Frontal cortex (tissue), 4 donors: ENCODE measurements around the gene RASSF4. TPM values are rescaled to one million over a fixed set of nuclear protein-coding genes. Genes with fewer than 3 reads are reported as not detected.

ENCODE experiments used
- DNase-seq, 2 donors: peaks; one replicate each; pipeline ENCODE4 v3.0.0; 2012; ENCODE audit warnings: low spot score in 2 of 2
- FAIRE-seq: peaks from 2 replicates; lab custom pipeline; 2012; peaks lifted over from hg19 to GRCh38; lab: Jason Lieb, UNC
- total RNA-seq: library from RNA; depleted of rRNA; stranded (reverse); fragments of >200 nt; gene quantifications from one replicate; pipeline ENCODE4 v1.2.3, GENCODE V29; 2014
- donor health status: control.
- donor health status: control.
- donor health status: control.

Gene RASSF4
- total RNA-seq, 1 donor from 2014 or later: 8.6 TPM

DNA sequence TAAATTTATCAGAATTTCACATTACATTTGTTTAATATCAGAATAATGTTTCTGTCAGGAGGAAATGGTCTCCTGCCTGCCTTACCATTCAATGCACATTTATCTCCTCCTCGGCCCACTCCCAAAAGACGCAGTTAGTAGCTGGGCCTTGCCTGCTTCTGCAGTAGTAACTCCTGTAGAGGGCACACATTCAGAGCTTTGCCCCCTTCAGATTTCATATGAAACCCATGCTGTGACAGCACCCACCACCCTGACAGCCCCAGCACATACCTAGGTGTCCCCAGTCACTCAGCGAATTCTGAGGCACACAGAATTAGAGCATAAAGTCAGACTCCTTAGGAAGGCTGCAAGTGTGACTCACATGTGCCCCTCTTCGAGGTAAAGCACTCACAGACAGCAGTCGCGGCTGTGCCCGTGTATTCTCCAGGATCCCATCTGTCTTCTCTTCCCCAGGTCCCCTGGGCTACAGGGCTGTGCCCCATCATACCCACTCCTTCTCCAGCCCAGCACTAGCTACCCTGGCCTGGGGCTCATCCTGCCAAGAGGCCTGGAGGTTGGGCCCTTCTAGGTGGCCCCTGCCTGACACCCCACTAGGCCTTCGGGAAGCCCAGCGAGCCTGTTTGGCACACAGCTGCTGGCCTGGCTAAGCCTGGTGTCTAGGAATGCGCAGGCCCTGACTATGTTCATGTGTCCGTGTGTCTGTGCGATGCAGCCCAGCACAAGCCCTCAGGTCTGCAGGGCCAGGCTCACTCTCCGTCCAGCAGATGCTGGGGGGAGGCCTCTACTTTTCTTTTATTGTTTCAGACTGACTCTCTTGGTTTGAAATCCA, 23.7 kb downstream of the RASSF4 start:
- no peak for DNase-seq
- FAIRE-seq: no peak

DNA sequence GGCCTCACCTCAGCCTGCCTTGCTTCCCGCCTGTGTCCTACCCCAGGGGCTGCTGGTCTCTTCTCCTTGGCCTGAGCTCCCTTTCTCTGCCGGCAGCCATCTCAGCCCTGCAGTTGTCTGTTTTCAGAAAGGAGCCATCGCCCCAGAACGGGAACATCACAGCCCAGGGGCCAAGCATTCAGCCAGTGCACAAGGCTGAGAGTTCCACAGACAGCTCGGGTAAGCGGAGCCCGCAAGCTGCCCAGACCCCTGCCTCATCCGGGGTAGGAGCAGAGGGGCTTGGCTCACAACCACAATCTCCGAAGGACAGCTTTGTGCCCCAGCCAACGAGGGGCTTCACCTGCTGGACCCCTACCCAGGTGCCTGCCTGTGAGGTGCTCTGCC, 24.3 kb downstream of the RASSF4 start:
- no peak for FAIRE-seq
- no peak for DNase-seq

DNA sequence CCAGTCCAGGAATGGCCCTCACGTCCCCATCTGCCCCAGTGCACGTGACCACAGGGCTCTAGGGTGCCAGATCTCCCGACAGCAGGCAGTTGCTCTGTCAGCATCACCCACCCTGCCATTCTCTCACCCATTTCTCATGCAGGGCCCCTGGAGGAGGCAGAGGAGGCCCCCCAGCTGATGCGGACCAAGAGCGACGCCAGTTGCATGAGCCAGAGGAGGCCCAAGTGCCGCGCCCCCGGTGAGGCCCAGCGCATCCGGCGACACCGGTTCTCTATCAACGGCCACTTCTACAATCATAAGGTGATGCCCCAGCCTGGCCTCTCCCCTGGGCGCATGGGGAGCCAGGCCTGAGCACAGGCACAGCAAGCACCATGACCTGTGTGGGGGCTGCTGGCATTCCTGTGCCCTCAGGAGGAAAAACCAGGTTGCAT, 25.1 kb downstream of the RASSF4 start:
- FAIRE-seq (no peak), DNase-seq (no peak)

DNA sequence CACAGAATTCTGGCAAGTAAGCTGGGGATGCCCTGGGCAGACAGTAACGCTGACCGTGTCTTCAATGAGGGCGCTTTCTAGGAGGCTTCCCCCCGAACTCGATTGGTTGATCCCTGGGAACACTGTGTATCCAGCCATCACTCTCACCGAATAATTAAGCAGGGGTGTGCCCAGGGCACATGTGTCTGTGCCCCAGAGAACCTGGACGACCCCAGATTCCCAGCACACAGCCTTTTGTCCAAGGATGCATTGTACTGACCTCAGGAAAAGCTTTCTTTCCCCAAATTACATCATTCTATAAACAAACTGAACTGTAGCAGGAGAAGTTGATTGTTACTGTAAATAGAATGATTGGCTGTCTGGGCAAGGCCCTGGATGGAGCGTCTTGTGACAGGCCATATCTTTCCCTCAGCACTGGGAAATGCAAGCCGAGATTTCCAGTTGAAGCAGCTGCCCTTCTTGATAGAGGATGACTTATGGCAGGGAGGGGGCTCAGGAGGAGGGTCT, 25.6 kb downstream of the RASSF4 start:
- FAIRE-seq (no peak), DNase-seq (no peak)

DNA sequence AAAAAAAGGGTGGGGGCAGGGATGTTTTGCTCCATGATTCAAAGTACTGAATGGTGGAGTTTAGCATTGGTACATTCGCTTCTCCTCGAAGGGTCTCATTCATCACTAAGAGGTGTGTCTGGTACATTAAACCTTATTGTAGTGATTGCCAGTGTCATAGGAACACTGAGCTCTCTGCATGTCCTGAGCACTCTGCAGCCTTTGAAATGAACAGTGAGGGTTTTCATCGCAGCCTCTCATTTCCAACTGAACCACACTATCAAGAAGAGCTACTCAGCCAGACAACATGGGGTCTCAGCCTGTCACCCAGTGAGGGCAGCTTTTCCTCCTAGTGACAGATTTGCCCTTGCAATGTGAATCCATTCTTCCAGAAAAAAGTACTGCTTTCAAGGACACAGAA, 26.6 kb downstream of the RASSF4 start:
- FAIRE-seq: no peak
- no peak for DNase-seq

DNA sequence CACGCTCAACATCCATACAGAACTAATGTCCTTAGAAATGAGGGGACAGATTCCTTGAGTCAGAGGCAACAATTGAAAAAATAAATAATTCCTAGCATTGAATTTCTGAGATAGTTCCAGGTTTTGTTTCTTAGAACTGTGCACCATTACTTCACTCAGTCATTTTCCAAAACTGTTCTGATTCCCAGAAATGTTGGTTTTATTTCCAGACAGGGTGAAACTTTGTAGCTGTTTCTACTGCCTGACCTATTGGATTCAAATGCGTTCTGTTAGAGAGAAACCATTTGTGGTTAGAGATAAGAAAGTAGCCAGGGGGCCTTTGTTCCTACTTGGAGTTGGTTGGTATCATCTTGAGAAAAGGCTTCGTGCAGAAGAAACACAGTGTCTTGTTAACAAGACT, 27.1 kb downstream of the RASSF4 start:
- FAIRE-seq (no peak), DNase-seq (no peak)

DNA sequence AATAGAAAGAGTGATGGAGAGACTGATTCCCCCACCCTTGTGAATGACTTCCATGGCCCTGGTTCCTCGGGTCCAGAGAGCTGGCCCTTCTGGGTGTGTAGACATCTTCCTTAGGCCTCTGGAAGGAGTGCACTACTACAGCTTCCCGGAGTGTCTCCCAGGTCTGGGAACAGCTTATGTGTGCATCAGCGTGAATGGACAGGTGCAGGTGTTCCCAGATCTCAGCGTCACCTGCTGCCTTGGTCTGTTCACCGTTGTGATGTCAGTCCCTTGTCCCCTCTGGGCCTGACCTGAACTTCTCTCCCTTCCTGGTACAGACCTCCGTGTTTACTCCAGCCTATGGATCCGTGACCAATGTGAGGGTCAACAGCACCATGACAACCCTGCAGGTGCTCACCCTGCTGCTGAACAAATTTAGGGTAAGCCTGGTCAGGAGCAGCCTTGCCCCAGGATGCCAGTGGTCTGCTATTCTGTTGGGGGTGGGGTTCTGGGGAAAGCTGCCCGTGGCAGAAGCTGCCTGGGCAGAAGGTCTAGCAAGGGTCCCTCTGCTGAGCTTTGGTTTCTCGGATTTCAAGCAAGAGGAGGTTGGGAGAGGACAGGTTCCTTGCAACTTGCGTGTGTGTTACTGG, 29.5 kb downstream of the RASSF4 start:
- FAIRE-seq (no peak), DNase-seq (no peak)

DNA sequence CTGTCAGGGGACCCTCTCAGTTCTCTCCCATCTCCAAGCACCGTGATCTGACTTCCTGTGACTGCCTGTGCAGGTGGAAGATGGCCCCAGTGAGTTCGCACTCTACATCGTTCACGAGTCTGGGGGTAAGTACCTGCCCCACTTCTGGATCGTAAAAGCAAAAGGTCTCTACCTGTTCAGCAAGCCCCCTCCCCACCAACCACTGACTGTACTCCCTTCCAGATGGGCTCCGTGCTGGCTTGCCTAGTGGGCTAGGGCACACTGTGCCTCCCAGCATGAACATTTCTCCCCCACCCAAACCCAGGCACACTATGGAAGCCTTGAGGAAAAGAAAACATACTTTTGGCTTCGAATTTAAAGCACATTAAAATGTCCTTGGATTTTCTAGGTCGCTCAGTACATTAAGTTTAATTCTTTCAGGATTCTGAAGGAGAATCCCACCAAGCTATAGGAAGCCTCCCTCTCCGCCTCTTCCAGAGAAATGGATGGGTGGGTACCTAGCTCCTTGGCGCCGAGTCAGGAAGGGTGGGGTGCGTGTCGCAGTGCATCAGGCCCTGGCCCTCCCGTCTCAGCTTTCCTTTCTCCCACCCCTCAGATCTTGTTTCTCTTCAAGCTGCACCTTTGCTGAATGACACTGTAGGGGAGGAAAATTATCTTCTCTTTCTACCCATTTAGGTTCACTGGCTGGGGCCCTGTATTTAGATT, 30.1 kb downstream of the RASSF4 start:
- FAIRE-seq (no peak), DNase-seq (no peak)

DNA sequence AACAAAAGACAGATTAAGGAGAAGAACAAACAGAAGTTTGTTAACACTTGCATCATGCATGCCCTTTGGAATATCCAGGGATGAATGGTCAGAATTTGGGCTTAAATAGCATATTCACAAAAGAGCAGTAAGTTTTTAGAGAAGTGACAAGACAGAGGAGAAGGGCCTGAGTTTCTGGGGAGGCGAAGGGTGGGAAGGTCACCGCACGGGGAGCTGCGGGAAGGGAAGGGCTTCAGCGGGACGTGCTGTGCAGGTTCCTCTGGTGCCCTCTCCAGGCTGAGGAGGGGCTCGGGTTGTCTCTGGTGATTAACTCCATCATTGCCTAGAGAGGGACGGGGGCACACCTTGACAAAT, 30.7 kb downstream of the RASSF4 start:
- FAIRE-seq: no peak

DNA sequence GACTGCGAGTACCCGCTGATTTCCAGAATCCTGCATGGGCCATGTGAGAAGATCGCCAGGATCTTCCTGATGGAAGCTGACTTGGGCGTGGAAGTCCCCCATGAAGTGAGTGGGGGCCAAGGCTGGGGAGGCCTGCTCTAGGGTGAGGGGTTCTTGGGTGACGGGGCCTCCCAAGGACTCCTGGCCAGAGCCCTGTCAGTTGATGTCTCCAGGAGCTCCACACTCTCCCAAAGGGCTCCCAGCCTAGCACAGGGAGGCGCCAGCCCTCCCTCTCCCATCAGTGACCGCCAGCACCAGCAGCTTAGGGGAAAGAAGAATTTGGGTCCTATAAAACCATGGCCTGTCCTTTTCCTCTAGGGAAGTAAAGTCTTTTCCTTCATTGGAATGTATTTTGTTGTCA, 31.4 kb downstream of the RASSF4 start:
- DNase-seq (no peak), FAIRE-seq (no peak)

More for the DNA sequence above, 30.7 kb downstream of the RASSF4 start:
- DNase-seq: no peak

DNA sequence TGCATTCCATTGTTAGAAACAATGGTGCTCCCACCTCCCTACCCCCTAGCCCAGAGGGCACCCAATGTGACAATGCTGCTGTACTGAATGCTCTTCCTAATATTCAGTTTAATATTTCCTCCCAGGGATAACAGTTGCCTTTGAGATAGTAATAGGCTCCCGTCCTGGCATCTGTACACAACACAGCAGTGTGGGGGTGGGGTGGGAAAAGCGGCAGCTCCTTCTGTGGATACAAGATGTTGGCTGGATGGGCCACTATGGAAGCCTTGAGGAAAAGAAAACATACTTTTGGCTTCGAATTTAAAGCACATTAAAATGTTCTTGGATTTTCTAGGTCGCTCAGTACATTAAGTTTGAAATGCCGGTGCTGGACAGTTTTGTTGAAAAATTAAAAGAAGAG, 32.0 kb downstream of the RASSF4 start:
- FAIRE-seq: no peak
- no peak for DNase-seq

DNA sequence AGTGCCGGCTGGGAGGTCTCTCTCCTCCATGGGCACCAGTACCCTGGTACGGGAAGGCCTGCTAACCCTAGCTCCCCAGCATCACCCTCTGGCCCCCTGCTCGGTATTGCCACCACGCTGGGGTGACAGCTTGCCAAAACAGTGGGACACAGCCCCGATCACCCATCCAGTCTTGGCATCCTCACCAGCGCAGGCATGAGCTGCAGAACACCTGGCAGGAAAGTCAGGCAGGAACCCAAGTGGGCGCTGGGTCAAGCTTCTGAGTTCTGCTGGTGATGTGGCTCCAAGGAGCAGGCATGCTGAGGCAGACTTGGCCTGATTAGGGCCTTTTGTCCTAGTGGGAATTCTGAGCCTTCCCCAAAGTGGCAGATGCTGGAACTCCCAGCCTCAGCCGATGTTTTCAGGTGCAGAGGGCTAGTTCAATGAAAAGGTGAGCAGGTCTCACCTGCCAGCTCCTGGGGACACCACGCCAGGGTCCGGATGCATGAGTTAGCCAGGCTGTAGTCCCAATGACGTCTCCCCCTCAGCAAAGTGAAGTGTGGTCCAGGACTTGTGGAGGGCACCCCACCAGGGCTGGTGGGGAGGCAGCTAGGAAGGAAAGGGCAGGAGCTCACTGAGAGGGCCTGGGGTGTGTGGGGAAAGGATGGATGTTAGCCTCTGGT, 32.6 kb downstream of the RASSF4 start:
- DNase-seq (no peak), FAIRE-seq (no peak)

DNA sequence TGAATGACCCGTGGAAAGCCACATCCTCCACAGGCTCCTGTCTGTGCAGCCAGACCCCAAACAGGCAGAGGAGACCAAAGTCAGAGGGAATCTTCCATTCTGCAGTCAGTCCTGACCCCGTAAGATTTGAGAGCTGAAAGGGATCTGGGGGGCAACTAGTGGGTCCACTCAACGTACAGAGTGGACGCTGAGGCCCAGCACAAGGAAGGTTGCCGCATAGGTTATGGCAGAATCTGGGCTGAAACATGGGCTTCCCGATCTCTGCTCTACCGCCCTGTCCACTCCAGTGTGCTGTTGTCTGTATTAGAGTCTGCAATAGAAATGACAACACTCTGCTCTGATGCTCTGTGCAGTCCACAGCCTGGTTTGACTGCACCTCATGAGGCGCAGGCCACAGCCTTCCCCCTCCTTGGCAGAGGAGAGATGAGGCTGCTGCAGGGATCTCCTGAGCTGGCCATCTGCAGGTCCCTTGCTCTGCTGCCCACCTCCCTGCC, 33.2 kb downstream of the RASSF4 start:
- FAIRE-seq: no peak
- DNase-seq: no peak

DNA sequence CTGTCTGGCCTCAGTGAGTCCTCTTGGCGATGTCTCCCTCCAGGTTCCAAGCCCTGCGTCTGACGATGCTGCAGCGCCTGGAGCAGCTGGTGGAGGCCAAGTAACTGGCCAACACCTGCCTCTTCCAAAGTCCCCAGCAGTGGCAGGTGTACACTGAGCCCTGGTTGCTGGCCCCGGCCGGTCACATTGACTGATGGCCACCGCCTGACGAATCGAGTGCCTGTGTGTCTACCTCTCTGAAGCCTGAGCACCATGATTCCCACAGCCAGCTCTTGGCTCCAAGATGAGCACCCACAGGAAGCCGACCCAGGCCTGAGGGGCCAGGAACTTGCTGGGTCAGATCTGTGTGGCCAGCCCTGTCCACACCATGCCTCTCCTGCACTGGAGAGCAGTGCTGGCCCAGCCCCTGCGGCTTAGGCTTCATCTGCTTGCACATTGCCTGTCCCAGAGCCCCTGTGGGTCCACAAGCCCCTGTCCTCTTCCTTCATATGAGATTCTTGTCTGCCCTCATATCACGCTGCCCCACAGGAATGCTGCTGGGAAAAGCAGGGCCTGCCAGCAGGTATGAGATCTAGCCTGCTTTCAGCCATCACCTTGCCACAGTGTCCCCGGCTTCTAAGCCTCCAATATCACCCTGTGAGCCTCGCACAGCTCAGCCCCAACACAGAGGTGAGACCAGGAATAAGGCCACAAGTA, 33.8 kb downstream of the RASSF4 start:
- no peak for FAIRE-seq

DNA sequence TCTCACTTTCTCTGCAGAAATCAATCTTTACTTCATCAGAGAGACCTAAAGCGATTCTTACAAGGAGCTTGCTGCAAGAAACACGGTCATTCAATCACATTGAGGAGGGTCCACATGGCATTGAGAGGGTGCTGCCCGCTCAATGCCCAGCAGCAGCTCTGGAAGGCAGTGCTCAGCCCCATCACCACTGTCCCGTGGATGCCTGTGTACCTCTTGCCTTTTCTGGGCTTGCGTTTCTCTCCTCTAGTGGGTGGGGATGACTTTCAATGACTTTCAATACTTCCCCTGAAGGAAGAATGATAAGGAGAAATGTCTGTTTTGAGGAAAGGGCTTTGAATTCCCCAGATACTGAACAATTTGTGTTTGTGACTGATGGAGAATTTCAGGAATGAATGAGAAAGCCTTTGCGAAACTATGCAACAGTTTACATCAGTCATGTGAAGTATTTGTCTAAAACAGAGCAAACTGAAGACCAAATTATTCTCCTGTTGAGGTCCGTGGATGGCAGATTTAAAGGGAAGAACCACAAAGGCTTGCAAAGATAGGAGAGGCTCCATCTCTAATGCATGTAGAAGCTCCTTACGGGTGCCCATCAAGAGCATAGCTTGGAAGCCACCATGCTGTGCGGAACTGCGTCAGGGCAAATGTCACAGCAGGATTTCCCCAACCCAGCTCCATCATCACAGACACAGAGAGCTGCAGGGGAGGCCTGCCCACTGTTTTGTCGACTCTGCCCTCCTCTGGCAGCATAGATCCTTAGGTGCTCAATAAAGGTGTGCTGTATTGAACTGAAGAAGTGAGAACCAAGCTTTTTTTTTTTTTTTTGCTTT, 34.5 kb downstream of the RASSF4 start:
- no peak for FAIRE-seq

More for the DNA sequence above, 33.8 kb downstream of the RASSF4 start:
- DNase-seq: no peak

DNA sequence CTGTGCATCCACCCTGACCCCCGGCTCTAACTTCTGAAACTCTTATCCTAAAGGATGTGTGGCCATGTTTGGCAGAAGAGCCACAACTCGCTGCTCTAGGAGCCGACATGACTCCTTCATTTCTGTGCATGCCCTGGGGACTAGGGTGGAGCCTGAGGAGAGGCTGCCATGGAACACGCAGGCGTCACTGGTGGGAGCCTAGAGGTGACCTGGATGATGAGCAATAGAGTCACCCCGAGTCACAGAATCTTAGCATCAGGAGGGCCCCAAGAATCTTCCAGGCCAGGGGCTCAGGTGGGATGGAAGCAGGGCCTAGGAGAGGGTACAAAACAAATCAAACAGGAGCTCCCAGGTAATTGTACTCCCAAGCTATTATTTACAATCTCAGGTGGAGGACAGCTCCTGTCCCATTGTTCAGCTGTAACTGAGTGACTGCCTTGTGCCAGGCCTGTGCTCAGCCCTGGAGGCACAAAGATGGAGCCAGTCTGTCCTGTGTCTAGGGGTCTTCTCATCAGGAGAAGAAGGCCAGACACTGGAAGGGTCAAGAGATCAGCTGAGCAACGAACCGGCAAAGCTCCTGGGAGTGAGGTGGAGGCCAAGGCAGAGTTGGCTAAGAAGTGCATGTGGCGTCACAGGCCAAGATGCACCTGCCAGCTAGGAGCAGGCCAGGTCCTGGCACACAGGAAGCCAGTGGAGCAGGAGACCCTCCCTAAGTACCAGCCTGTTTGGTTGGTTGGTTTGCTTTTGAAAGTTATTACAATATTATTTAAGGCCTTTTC, 35.3 kb downstream of the RASSF4 start:
- DNase-seq (no peak), FAIRE-seq (no peak)

More for the DNA sequence above, 34.5 kb downstream of the RASSF4 start:
- no peak for DNase-seq

DNA sequence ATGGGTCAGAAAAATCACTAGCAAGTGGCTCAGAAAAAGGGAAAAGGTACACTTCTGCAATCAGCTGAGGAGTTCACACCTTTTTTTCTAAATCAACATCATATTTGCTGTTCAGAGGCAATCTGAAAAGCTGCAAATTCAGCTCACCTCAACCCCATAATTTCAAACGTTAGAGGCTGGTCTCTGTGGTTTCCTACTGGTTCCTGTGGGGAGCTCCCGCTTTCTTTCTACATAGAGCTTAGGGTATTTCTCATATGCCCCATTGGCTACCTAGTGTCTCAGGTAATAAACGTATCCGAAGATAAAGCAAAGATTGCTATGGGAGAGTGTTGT, 35.9 kb downstream of the RASSF4 start:
- FAIRE-seq (no peak), DNase-seq (no peak)
